ENCODE measurements around the gene REXO1. TPM values are rescaled to one million over a fixed set of nuclear protein-coding genes. Genes with fewer than 3 reads are reported as not detected.

Gene REXO1
- total and polyA plus RNA-seq, 2 experiments from 2014 or later: 19.2 to 39.7 TPM

- Histone ChIP-seq H3K4me1 (ENCODE audit: low read depth) (peaks cover 14% of the 10 kb centered on the region), H3K27ac (peak overlapping the region; percentile 48), H3K36me3 (no peaks in the 10 kb centered on the region), H3K27me3 (no peaks in the 10 kb centered on the region), H3K4me3 (no peak overlapping the region), H3K9me3 (ENCODE audit: low read depth) (no peaks in the 10 kb centered on the region)
- TF ChIP-seq, protein P1, sequence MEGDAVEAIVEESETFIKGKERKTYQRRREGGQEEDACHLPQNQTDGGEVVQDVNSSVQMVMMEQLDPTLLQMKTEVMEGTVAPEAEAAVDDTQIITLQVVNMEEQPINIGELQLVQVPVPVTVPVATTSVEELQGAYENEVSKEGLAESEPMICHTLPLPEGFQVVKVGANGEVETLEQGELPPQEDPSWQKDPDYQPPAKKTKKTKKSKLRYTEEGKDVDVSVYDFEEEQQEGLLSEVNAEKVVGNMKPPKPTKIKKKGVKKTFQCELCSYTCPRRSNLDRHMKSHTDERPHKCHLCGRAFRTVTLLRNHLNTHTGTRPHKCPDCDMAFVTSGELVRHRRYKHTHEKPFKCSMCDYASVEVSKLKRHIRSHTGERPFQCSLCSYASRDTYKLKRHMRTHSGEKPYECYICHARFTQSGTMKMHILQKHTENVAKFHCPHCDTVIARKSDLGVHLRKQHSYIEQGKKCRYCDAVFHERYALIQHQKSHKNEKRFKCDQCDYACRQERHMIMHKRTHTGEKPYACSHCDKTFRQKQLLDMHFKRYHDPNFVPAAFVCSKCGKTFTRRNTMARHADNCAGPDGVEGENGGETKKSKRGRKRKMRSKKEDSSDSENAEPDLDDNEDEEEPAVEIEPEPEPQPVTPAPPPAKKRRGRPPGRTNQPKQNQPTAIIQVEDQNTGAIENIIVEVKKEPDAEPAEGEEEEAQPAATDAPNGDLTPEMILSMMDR (IDR thresholded peaks at IDR 0.05; ENCODE audit: low read depth, low read length): no peak
- no peak for DNase-seq (ENCODE audit: low read depth in 1 of 2, low spot score in 1 of 2)
These were observed 8.4 kb downstream of the REXO1 start for GRCh38 chr19:1839658-1840540.

DNA sequence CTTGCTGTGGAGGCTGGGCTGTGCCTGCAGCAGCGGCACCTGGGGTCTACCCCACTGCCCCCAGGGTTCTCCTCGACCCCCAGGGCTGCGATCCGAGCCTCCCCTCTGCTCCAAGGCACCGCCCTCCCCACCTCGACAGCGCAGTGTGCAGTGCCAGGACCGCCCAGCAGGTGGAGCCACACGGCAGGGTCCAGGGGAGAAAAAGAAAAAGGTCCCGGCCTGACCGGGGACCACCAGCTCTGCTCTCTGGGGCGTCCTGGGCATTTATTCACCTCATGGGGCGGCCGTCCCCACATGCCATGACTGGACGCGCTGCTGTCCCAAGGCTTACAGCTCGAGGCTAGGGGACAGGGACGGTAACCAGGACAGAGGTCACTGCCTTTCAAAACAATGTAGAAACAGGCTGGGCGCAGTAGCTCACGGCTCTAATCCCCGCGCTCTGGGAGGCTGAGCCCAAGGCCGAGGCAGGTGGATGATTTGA lies 10.6 kb downstream of the REXO1 start:
- H3K27me3 ChIP-seq: no peaks in the 10 kb centered on the region
- DNase-seq (ENCODE audit: low read depth in 1 of 2, low spot score in 1 of 2): peak; percentile 38 to 66
- H3K4me1 ChIP-seq (ENCODE audit: low read depth): peaks cover 14% of the 10 kb centered on the region
- no peak overlapping the region for H3K4me3 ChIP-seq
- H3K36me3 ChIP-seq: no peaks in the 10 kb centered on the region
- TF ChIP-seq, protein P1 (IDR thresholded peaks at IDR 0.05; ENCODE audit: low read depth, low read length): peak; percentile 97
- H3K27ac ChIP-seq: peak overlapping the region; percentile 58
- no peaks in the 10 kb centered on the region for H3K9me3 ChIP-seq (ENCODE audit: low read depth)

DNA sequence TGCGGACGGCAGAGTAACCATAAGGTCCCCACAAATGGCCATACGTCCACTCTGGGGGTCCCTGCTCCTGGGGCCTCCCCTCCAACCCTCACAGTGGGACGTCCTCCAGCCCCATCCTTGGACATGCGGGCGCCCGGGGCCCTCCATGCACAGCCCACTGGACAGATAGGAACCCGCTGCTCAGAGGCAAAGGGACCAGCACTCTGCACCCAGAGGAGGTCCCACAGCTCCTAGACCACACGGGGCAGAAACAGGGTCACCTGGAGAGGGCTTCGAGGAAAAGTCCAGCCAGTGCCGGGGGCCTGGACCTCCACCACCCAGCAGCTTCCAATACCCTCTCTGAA lies 11.1 kb downstream of the REXO1 start:
- Histone ChIP-seq H3K27ac (no peak overlapping the region), H3K27me3 (no peaks in the 10 kb centered on the region), H3K4me3 (no peak overlapping the region), H3K9me3 (ENCODE audit: low read depth) (no peaks in the 10 kb centered on the region), H3K36me3 (no peaks in the 10 kb centered on the region), H3K4me1 (ENCODE audit: low read depth) (peaks cover 14% of the 10 kb centered on the region)
- DNase-seq (ENCODE audit: low read depth in 1 of 2, low spot score in 1 of 2): no peak
- TF ChIP-seq, protein P1 (IDR thresholded peaks at IDR 0.05; ENCODE audit: low read depth, low read length): no peak

GRCh38 chr19:1836458-1837221 lies 11.6 kb downstream of the REXO1 start:
- no peak overlapping the region for H3K4me3 ChIP-seq
- H3K36me3 ChIP-seq: no peaks in the 10 kb centered on the region
- H3K27ac ChIP-seq: no peak overlapping the region
- no peaks in the 10 kb centered on the region for H3K27me3 ChIP-seq
- DNase-seq (ENCODE audit: low read depth in 1 of 2, low spot score in 1 of 2): no peak
- TF ChIP-seq, protein P1 (IDR thresholded peaks at IDR 0.05; ENCODE audit: low read depth, low read length): no peak
- peaks cover 14% of the 10 kb centered on the region for H3K4me1 ChIP-seq (ENCODE audit: low read depth)
- no peaks in the 10 kb centered on the region for H3K9me3 ChIP-seq (ENCODE audit: low read depth)

- H3K4me1 ChIP-seq (ENCODE audit: low read depth): peaks cover 14% of the 10 kb centered on the region
- TF ChIP-seq, protein P1 (IDR thresholded peaks at IDR 0.05; ENCODE audit: low read depth, low read length): no peak
- H3K27ac ChIP-seq: no peak overlapping the region
- H3K27me3 ChIP-seq: no peaks in the 10 kb centered on the region
- no peak overlapping the region for H3K4me3 ChIP-seq
- H3K36me3 ChIP-seq: no peaks in the 10 kb centered on the region
- H3K9me3 ChIP-seq (ENCODE audit: low read depth): no peaks in the 10 kb centered on the region
- DNase-seq (ENCODE audit: low read depth in 1 of 2, low spot score in 1 of 2): no peak
These were observed 14.7 kb downstream of the REXO1 start for GRCh38 chr19:1833540-1833939.

Measured in cardiac muscle cell (in vitro differentiated cells and primary cell).